Frontal cortex (tissue), 4 donors: Measurements from ENCODE around the gene RIPK1. TPM values are rescaled to one million over a fixed set of nuclear protein-coding genes. Genes with fewer than 3 reads are reported as not detected.
"Not testable (repeated sequence)": the region's sequence is repeated elsewhere in the genome, so short reads cannot be mapped to it uniquely, and the experiment has no call there.

ENCODE experiments used
- DNase-seq, 2 donors: peaks; one replicate each; pipeline ENCODE4 v3.0.0; 2012; ENCODE audit warnings: low spot score in 2 of 2
- FAIRE-seq: peaks from 2 replicates; lab custom pipeline; 2012; peaks lifted over from hg19 to GRCh38; lab: Jason Lieb, UNC
- total RNA-seq: library from RNA; depleted of rRNA; stranded (reverse); fragments of >200 nt; gene quantifications from one replicate; pipeline ENCODE4 v1.2.3, GENCODE V29; 2014
- donor health status: control.
- donor health status: control.
- donor health status: control.

RIPK1 gene
- total RNA-seq, 1 donor from 2014 or later, result 7.3 TPM

DNA sequence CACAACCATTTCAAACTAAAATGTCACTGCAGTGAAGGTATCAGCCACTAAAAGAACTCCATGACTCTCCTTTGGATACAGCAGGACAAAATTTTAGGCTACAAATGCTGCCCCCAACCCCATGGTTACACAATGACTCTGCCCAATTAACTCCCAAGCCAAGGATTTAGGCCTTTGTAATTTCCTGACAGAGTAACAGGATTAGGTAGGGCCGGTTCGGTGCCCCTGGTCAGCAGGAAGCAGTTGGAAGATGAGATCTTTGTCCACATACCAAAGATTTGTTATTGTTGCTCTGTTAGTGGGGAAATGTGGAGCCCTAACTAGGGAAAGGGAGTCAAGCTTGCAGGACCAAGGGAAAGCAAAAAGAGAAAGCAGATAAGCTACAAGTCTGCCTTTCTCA lies 26.7 kb upstream of the RIPK1 start:
- DNase-seq, result no peak
- no peak for FAIRE-seq

DNA sequence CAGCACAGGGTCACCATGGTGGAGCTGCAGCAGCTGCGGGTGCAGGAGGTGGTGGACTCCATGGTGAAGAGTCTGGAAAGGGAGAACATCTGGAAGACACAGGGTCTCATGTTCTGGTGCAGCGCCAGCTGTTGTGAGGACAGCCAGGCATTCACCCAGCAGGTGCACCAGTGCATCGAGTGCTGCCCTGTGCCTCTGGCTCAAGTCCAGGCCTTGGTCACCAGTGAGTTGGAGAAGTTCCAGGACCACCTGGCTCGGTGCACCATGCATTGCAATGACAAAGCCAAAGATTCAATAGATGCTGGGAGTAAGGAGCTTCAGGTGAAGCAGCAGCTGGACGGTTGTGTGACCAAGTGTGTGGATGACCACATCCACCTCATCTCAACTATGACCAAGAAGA lies 22.9 kb upstream of the RIPK1 start:
- FAIRE-seq, result no peak

DNA sequence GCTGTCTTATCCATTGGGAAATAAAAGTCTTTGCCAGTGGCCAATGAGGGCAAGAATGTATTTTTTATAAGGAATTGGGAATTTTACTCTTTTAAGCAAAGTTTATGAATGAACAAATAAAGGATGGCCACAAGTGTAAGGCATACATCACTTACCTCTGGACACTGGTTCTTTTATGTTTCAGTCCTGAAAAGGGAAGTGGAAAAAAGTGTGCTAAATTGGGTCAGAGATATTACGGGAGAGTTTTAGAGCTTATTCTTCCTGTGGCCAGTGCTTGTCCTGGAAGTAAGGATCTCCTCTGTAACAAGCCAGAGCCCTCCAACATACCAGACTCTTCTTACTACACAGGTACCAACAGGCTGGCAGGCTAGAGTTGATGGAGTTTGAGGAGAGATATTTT lies 22.5 kb upstream of the RIPK1 start:
- FAIRE-seq (no peak), DNase-seq (no peak)

More for the DNA sequence above, 22.9 kb upstream of the RIPK1 start:
- DNase-seq, result no peak

DNA sequence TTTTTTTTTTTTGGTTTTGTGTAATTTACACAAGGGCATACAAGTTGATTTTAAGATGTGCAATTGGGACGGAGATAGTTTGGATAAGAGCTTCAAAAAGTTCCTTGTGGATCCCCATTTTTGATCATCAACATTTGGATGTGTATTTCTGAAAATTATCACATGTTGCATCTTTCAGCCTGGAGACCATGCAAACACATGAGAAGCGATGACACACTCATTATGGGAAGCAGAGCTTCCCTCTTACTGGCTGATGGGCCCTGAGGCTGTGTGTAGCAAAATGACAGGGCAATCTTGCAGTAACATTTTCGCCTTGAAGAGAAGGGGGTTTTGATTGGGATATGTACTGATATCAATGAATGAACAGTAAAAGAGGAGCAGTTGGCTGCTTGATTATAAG lies 22.0 kb upstream of the RIPK1 start:
- DNase-seq, result no peak
- FAIRE-seq, result no peak

DNA sequence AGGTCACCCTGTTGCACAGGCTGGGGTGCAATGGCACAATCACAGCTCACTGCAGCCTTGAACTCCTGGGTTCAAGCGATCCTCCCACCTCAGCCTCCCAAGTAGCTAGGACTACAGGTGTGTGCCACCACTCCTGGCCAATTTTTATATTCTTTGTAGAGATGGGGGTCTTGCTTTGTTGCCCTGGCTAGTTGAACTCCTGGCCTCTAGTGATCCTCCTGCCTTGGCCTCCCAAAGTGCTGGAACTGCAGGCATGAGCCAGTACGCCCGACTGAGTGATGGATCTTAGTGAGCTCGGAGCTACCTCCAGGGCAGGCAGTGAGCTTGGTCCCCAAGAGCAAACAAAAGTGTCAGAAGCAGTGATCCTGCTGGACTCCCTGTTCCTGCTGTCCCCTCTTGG lies 20.3 kb upstream of the RIPK1 start:
- not testable (repeated sequence) for DNase-seq, FAIRE-seq

DNA sequence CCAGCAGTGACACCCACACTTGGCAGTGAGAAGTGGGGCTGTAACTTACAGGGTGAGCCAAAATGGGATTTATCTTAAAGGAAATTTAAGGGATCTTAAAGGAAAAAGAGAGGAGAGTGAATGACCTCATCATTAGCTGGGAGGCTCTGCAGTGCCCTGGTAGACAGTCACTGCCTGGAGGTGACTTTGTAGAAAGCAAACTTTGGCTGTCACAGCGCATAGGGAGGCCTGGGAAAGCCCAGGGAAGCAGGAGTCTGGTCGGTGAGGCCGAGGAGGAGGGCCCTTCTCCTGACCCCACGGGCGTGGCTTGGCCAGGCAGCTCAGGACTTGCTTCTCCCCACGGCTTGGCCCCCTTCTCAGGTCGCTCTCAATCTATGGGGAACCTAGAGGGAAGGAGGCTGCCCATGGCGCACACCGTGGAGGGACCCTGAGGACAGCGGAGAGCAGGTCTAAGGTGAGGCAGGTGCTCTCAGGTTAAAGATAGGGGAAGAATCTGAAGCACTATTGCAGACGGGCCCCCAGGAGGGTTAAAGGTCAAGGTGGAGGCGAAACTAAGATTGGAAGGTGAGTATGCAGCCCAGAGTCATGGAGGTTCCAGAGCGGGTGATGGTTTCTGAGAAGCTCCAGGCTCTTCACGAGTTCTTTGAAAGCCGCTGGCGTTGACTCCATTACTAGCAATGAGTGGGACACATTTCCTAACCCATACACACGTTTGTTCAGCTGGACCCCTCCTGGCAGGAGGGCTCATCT lies 15.6 kb upstream of the RIPK1 start:
- FAIRE-seq (no peak), DNase-seq (no peak)

DNA sequence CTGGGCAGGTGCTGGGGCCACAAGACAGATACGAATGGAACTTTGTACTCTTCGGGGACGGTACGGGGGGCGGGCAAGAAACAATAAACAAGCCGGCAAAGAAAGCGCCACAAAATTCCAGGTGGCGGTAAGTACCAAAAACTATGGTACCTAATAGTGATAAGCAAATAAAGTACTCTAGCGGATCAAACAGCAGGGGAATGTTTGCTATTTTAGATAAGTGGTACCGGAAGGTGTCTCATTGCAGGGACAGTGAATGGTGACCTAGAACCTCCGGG lies 15.1 kb upstream of the RIPK1 start:
- no peak for FAIRE-seq
- DNase-seq, result no peak

DNA sequence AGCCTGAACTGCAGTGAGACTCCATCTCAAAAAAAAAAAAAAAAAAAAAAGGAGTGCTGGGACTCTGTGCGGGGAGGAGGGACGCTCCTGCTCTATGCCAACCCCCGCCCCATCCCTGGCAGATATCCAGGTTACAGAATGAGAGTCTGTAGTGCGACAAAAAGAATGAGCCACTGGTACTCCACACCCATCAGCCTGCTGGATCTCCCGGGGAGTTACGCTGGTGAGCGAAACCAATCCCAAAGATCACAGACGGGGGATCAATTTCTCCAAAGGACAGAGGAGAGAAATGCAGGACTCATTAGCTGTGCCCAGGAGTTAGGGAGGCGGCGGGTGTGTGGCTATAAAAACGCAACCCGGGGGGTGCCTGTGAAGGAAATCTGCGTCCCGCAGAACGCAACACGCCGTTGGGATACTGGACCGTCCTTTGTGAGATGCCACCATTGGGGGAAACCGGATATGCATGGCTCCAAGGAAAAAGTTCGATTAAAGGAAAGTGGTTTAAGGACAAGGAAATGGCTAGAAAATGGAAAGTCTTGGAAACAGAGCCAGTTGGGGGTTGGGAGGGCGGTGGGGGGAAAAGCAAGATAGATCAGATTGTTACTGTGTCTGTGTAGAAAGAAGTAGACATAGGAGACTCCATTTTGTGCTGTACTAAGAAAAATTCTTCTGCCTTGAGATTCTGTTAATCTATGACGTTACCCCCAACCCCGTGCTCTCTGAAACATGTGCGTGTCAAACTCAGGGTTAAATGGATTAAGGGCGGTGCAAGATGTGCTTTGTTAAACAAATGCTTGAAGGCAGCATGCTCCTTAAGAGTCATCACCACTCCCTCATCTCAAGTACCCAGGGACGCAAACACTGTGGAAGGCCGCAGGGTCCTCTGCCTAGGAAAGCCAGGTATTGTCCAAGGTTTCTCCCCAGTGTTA lies 13.8 kb upstream of the RIPK1 start:
- not testable (repeated sequence) for FAIRE-seq
- DNase-seq, result peak in 1 of 2 donors; percentile 34

DNA sequence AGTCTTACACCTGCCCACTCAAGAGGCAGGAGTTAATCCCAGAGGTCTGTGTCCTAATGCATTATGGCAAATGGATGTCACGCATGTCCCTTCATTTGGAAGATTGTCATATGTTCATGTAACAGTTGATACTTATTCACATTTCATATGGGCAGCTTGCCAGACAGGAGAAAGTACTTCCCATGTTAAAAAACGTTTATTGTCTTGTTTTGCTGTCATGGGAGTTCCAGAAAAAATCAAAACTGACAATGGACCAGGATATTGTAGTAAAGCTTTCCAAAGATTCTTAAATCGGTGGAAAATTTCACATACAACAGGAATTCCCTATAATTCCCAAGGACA lies 13.2 kb upstream of the RIPK1 start:
- not testable (repeated sequence) for FAIRE-seq, DNase-seq

DNA sequence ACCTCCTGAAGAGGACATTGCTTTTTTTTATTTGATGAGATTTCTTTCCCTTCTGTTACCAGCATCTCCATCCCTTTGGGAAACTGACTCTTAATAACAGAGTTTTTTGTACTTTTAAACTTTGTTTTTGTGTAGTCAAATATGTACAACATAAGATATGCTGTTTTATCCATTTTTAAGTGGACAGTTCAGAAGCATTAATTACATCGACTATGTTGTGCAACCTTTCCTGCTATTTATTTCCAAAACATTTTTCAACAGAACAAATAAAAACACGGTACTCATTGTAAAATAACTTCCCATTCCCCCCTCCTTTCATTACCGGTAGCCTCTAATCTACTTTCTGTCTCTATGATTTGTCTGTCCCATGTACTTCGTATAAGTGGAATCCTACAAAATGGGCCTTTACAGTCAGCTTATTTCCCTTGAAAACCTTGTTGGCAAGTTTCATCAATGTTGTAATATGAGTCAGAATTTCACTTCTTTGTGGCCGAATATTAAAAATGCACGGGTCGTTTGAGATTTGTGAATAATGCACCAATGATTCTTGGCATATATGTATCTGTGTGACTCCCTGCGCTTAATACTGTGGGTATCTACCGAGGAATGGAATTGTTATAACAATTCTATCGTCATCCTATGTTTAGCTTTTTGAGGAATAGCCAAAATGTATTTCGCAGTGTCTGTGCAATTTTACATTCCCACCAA lies 11.1 kb upstream of the RIPK1 start:
- FAIRE-seq, result no peak
- no peak for DNase-seq

DNA sequence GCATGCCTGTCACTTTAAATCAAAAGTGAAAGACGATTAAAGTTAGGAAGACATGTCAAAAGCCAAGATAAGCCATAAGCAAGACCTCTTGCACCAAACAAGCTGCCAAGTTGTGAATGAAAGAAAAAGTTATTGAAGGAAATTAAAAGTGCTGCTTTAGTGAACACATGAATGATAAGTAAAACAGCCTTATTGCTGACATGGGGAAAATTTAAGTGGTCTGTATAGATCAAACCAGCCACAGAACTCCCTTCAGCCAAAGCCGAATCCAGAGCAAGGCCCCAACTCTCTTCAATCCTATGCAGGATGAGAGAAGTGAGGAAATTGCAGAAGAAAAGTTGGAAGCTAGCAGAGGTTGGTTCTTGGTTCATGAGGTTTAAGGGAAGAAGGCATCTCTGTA lies 9.3 kb upstream of the RIPK1 start:
- DNase-seq (no peak), FAIRE-seq (no peak)

DNA sequence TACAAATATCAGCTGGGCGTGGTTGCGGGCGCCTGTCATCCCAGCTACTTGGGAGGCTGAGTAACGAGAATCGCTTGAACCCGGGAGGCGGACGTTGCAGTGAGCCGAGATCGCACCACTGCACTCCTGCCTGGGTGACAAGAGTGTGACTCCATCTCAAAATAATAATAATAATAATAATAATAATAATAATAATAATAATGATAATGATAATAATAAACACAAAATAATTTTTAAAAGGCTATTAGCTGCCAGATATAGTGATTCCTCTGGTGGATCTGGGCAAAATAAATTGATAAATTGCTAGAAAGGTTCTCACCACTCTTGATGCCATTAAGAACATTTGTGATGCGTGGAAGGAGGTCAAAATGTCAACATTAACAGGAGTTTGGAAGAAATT lies 8.2 kb upstream of the RIPK1 start:
- FAIRE-seq, DNase-seq: not testable (repeated sequence)

DNA sequence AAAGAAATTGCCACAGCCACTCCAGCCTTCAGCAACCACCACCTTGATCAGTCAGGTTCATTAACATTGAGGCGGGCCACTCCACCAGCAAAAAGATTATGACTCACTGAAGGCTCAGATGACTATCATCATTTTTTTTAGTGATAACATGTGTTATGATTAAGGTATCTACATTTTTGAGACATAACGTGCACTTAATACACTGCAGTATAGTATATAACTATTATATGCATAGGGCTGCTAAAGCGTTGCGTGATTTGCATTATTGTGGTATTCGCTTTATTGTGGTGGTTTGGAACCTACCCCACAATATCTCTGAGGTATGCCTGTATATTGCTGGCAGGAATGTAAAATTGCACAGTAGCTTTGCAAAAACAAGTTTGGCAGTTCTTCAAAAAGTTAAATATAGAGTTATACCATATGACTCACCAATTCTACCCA lies 6.8 kb upstream of the RIPK1 start:
- no peak for FAIRE-seq
- no peak for DNase-seq

DNA sequence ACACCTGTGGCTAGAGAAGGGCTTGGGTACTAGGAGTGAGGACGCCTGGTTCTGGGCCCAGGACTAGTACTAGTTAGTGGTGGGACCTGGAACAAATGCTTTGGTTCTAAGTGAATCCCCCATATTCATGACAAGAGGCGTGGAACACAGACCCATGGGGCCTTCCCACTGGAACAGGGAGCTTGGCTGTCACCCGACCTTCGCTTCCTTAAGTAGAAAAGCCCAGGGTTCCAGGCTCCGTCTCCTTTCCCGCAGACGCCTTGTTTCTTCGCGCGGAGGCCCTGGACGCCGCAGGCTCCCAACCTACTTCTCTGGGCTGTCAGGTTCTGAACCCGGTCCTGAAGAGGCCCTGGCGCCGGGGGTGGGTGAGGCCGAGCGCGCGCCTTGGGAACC lies 5.0 kb upstream of the RIPK1 start:
- not testable (repeated sequence) for DNase-seq, FAIRE-seq

DNA sequence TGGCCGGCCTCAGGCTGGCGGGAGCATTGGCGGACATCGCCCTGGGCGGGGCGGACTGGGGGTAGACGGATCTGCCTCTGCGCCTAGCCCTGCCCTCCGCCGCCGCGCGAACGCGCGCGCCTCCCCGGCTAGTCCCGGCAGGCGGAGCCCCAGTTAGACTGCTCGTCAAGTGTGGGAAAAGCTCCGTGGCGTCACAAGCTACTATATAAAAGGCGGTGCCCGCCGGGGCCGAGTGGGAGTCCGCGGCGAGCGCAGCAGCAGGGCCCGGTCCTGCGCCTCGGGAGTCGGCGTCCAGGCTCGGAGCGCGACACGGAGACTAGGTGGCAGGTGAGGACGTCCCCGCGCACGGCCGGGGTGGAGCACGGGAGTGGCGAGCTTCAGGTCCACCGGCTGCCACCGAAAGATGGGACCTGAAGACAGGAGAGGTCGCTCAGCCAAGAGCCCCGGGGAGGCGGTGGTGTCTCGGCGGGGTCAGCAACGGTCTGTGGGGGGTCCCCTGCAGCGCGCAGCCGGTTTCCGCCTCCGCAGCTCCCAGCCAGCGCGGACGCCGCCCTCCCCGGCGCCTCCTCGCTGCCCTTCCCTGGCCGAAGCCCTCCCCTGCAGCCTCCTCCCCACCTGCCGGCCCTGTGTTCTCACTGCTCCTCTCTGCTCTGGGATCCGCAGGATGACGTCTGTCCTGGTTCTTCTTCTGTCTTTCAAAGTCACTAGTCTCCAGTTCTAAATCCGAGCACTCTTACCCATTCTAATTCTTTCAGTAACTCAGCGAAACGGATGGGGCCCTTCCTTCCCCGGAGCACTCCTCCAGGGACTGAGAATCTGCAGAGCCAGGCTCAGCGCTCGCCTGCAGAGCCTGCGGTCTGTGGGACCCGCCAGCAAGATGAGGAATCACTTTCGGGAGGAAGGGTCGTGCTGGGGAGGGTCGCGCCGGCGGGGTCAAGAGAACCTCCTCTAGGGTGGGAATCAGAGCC lies 4.3 kb upstream of the RIPK1 start:
- FAIRE-seq (no peak), DNase-seq (peak; percentile 87 to 91)

DNA sequence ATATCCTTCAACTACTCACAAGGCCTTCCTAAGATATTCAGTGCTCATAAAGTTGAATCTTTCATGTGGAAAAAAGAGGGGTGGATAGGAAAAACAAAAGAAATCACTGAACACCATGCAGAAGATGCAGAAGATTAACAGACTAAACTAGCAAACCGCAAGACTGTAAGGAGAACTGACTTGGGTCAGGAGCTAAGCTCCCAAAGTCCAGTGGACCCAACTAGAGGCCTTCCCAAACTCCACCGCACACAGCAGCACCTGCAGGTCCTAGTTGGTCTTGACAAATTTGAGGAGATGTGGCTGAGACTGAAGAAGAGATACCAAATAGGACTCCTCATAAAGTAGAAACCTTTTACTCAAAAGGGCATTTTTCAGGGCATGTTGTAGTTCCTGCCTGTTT lies 3.3 kb downstream of the RIPK1 start:
- DNase-seq, result no peak

DNA sequence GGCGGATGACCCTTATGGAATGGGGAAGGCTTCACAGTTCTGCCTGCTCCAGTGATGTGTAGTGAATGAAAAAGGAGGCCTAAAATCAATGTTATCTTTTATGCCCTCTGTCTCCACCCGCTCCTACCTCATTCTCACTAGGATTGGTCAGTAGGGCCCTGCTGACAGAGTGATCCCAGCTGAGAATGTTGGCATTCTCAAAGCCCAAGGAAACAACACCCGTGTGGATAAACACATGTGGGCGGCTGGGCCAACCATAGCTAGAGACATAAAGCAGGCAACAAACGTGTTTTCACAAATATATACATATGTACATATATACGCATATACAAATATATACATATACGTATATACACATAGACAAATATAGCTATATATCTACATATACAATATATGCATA lies 4.5 kb downstream of the RIPK1 start:
- DNase-seq (no peak), FAIRE-seq (no peak)

More for the DNA sequence above, 3.3 kb downstream of the RIPK1 start:
- FAIRE-seq, result no peak

DNA sequence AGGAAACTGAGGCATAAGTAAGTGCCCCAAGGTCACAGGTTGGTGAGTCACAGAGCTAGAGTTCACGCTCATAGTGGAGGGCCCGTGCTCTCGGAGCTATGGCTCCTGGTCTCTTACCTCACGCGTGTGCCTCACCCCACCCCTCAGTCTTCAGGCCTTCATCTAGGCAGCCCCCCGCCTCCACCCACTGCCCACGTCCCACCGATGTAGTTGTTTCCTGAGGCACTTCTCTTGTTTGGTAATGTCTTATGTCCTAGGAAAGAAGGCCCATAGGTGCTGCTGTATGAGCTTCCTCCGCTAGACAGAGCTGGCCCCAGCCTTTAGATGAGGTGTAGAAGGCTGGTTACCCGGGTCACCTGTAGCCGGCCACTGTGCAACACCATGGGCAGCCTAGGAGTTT lies 5.1 kb downstream of the RIPK1 start:
- FAIRE-seq (no peak), DNase-seq (no peak)

DNA sequence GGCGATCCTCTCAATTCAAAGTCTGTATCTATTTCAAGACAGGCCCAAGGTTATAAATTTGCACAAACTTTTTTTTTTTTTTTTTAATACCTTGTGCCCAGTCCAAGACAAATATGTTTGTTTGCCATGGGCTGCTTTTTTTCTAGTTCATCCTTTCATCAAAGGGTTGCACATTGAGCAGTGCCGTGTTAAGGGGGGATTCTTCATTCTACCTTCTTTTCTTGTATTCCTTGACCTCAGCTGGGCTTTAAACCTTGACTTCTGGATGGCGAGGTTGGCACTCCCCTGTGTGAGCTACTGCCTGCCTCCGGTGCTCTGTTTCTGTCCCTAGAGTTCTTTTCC lies 7.4 kb downstream of the RIPK1 start:
- FAIRE-seq, result no peak
- no peak for DNase-seq

DNA sequence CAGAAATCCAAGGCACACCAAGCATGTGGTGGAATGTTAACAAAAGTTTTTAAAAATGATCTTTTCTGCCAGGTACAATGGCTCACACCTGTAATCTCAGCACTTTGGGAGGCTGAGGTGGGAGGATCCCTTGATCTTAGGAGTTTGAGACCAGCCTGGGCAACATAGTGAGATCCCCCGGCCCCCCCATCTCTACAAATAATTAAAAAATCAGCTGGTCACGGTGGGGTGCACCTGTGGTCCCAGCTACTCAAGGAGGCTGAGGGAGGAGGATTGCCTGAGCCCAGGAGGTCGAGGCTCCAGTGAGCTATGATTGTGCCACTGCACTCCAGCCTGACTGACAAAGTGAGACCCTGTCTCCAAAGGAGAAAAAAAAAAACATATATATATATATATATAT lies 8.0 kb downstream of the RIPK1 start:
- DNase-seq (no peak), FAIRE-seq (no peak)
